ENCODE measurements around the gene ZNF212.

DNA sequence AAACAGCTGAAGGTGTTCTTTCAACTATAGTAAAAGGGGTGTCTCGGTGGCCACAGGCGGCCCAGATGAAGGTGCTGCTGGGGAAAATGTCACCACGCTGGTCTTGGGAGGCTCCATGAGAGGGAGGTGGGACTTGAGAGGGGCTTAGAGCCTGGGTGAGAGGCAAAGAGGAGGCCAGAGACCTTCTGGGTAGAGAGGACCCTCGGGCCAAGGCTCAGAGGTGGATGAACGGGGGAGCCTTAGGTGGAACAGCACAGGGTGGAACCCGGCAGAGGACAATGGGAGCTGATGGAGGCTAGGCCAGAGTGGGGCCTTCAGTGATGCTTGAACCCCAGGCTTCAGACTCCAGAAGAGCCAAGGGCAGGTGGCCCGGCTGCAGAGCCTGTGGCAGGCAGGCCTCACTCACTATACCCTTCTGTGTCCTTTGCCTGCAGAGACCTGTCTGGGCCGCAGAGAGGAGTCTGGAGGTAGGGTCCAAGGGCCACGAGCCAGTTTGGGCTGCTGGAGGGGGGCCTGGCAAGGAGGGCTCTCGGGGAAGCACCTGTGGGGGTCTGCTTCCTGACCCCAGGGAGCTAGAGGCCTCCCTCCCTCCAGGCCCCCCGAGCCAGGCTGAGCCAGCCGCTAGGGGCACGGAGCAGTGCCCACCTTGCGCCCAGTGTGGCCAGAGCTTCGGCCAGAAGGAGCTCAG is 54.6 kb downstream of the ZNF212 start:
- TF ChIP-seq POLR2A (IDR thresholded peaks at IDR 0.05) (no peak), CTCF (IDR thresholded peaks at IDR 0.05) (no peak), EP300 (IDR thresholded peaks at IDR 0.05) (no peak)
